ENCODE data around the gene NPIPB8. TPM values are rescaled to one million over a fixed set of nuclear protein-coding genes. Genes with fewer than 3 reads are reported as not detected.
A peak's percentile ranks its signal among the peaks of the same experiment; 100 is the strongest.
"Not testable (repeated sequence)": the region's sequence is repeated elsewhere in the genome, so short reads cannot be mapped to it uniquely, and the experiment has no call there.

NPIPB8 gene
- total RNA-seq, 1 donor from 2014 or later: not detected

DNA sequence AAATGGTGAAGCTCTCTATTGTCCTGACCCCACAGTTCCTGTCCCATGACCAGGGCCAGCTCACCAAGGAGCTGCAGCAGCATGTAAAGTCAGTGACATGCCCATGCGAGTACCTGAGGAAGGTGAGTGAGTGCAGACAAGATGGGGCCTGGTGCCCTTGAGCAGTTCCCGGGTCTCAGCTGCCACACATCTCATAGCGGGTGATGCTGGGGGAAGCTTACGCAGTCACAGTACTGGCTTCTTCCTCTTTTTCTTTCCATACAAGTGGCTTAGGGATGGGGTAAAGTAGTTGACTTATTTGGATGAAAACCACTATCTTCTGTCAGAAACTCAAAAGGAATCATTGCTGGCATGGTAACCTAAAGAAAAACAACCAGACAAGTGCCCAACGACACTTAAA is 494 bp downstream of the NPIPB8 start:
- not testable (repeated sequence) for DNase-seq (ENCODE audit: extremely low spot score, unreplicated experiment); H3K9me3 Mint-ChIP-seq (ENCODE audit: unreplicated experiment); H3K4me3 Mint-ChIP-seq (ENCODE audit: unreplicated experiment); H3K27me3 Mint-ChIP-seq (ENCODE audit: unreplicated experiment); H3K27ac Mint-ChIP-seq (ENCODE audit: unreplicated experiment); H3K4me1 Mint-ChIP-seq (ENCODE audit: unreplicated experiment); H3K36me3 Mint-ChIP-seq (ENCODE audit: unreplicated experiment)

DNA sequence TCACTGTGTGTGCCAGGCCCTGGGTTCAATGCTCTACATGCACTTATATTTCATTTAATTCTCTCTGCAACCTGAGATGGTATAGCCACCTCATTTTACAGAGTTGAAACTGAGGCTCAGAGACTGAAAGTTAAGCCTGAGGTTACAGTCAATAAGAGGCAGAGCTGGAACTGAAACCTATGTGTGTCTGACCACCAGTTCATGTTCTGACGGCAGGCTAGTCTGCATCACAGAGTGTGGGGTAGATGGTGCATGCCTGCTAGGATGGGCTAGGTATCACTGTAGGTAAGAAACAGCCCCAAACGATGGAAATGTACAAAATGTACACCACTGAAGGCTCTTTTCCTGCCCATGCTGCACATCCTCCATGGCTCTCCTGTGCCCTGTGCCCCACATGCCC is 2.1 kb downstream of the NPIPB8 start:
- not testable (repeated sequence) for H3K27me3 Mint-ChIP-seq (ENCODE audit: unreplicated experiment); DNase-seq (ENCODE audit: extremely low spot score, unreplicated experiment); H3K4me1 Mint-ChIP-seq (ENCODE audit: unreplicated experiment); H3K36me3 Mint-ChIP-seq (ENCODE audit: unreplicated experiment); H3K4me3 Mint-ChIP-seq (ENCODE audit: unreplicated experiment); H3K27ac Mint-ChIP-seq (ENCODE audit: unreplicated experiment); H3K9me3 Mint-ChIP-seq (ENCODE audit: unreplicated experiment)

GRCh38 chr16:28666264-28666663 is 28.4 kb downstream of the NPIPB8 start:
- DNase-seq (ENCODE audit: extremely low spot score, unreplicated experiment): peak; percentile 53
- not testable (repeated sequence) for H3K4me3 Mint-ChIP-seq (ENCODE audit: unreplicated experiment); H3K27ac Mint-ChIP-seq (ENCODE audit: unreplicated experiment); H3K4me1 Mint-ChIP-seq (ENCODE audit: unreplicated experiment); H3K9me3 Mint-ChIP-seq (ENCODE audit: unreplicated experiment); H3K36me3 Mint-ChIP-seq (ENCODE audit: unreplicated experiment); H3K27me3 Mint-ChIP-seq (ENCODE audit: unreplicated experiment)

GRCh38 chr16:28667480-28667879 is 29.6 kb downstream of the NPIPB8 start:
- not testable (repeated sequence) for H3K36me3 Mint-ChIP-seq (ENCODE audit: unreplicated experiment); H3K9me3 Mint-ChIP-seq (ENCODE audit: unreplicated experiment); H3K4me1 Mint-ChIP-seq (ENCODE audit: unreplicated experiment); H3K27ac Mint-ChIP-seq (ENCODE audit: unreplicated experiment); H3K4me3 Mint-ChIP-seq (ENCODE audit: unreplicated experiment); DNase-seq (ENCODE audit: extremely low spot score, unreplicated experiment); H3K27me3 Mint-ChIP-seq (ENCODE audit: unreplicated experiment)

GRCh38 chr16:28668199-28668598 is 30.3 kb downstream of the NPIPB8 start:
- H3K27ac Mint-ChIP-seq (ENCODE audit: unreplicated experiment); H3K9me3 Mint-ChIP-seq (ENCODE audit: unreplicated experiment); H3K27me3 Mint-ChIP-seq (ENCODE audit: unreplicated experiment); H3K4me1 Mint-ChIP-seq (ENCODE audit: unreplicated experiment); DNase-seq (ENCODE audit: extremely low spot score, unreplicated experiment); H3K4me3 Mint-ChIP-seq (ENCODE audit: unreplicated experiment); H3K36me3 Mint-ChIP-seq (ENCODE audit: unreplicated experiment): not testable (repeated sequence)

GRCh38 chr16:28688327-28688952 is 50.6 kb downstream of the NPIPB8 start:
- H3K27ac Mint-ChIP-seq (ENCODE audit: unreplicated experiment); H3K9me3 Mint-ChIP-seq (ENCODE audit: unreplicated experiment); H3K27me3 Mint-ChIP-seq (ENCODE audit: unreplicated experiment); H3K4me3 Mint-ChIP-seq (ENCODE audit: unreplicated experiment); H3K4me1 Mint-ChIP-seq (ENCODE audit: unreplicated experiment); H3K36me3 Mint-ChIP-seq (ENCODE audit: unreplicated experiment); DNase-seq (ENCODE audit: extremely low spot score, unreplicated experiment): not testable (repeated sequence)

DNA sequence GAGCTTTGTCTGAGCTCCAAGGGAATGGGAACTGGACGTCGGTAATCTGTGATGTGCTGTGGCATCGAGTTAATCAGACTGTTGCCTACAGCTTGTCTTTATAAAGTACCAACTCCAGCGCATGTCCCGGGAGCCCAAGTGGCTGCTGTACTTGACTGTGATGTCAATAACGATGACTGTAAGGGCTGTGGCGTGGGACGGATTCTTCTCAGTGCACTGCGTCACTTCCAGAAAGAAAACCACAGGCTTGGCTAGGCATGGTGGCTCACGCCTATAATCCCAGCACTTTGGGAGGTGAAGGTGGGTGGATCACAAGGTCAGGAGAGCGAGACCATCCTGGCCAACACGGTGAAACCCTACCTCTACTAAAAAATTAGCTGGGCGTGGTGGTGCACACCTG is 51.6 kb downstream of the NPIPB8 start:
- not testable (repeated sequence) for H3K27me3 Mint-ChIP-seq (ENCODE audit: unreplicated experiment); H3K4me3 Mint-ChIP-seq (ENCODE audit: unreplicated experiment); H3K27ac Mint-ChIP-seq (ENCODE audit: unreplicated experiment); DNase-seq (ENCODE audit: extremely low spot score, unreplicated experiment); H3K36me3 Mint-ChIP-seq (ENCODE audit: unreplicated experiment); H3K9me3 Mint-ChIP-seq (ENCODE audit: unreplicated experiment); H3K4me1 Mint-ChIP-seq (ENCODE audit: unreplicated experiment)

DNA sequence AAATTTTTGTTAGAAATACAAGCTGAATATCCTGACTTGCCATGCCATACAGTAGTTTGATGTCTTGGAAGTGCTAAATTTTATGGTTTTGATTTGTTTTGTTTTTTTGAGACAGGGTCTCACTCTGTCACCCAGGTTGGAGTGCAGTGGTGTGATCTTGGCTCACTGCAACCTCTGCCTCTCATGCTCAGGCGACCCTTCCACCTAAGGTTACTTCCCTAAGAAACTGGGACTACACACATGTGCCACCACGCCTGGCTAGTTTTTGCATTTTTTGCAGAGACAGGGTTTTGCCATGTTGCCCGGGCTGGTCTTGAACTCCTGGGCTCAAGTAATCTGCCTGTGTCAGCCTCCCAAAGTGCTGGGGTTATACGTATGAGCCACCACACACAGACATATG is 53.9 kb downstream of the NPIPB8 start:
- H3K27ac Mint-ChIP-seq (ENCODE audit: unreplicated experiment); DNase-seq (ENCODE audit: extremely low spot score, unreplicated experiment): not testable (repeated sequence)

DNA sequence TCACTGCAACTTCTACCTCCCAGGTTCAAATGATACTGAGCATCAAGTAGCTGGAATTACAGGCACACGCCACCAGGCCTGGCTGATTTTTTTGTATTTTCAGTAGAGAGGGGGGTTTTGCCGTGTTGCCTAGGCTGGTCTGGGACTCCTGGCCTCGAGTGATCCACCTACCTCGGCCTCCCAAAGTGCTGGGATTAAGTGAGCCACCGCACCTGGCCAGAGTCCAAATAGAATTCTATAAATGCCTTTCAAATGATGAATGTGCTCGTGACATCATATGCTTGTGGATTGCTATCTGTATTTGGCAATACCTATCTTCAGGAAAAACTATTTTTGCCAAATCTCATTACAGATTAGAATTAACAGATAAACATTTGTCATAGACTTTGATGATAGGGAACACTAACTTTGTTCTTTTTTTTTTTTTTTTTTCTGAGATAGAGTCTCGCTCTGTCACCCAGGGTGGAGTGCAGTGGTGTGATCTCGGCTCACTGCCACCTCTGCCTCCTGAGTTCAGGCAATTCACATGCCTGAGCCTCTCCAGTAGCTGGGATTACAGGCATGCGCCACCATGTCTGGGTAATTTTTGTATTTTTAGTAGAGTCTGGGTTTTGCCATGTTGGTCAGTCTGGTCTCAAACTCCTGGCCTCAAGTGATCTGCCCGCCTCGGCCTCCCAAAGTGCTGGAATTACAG is 55.5 kb downstream of the NPIPB8 start:
- not testable (repeated sequence) for H3K27me3 Mint-ChIP-seq (ENCODE audit: unreplicated experiment); H3K27ac Mint-ChIP-seq (ENCODE audit: unreplicated experiment); H3K4me1 Mint-ChIP-seq (ENCODE audit: unreplicated experiment); H3K4me3 Mint-ChIP-seq (ENCODE audit: unreplicated experiment); DNase-seq (ENCODE audit: extremely low spot score, unreplicated experiment); H3K36me3 Mint-ChIP-seq (ENCODE audit: unreplicated experiment); H3K9me3 Mint-ChIP-seq (ENCODE audit: unreplicated experiment)

More for the DNA sequence above, 53.9 kb downstream of the NPIPB8 start:
- not testable (repeated sequence) for H3K4me1 Mint-ChIP-seq (ENCODE audit: unreplicated experiment); H3K36me3 Mint-ChIP-seq (ENCODE audit: unreplicated experiment); H3K4me3 Mint-ChIP-seq (ENCODE audit: unreplicated experiment); H3K27me3 Mint-ChIP-seq (ENCODE audit: unreplicated experiment); H3K9me3 Mint-ChIP-seq (ENCODE audit: unreplicated experiment)

DNA sequence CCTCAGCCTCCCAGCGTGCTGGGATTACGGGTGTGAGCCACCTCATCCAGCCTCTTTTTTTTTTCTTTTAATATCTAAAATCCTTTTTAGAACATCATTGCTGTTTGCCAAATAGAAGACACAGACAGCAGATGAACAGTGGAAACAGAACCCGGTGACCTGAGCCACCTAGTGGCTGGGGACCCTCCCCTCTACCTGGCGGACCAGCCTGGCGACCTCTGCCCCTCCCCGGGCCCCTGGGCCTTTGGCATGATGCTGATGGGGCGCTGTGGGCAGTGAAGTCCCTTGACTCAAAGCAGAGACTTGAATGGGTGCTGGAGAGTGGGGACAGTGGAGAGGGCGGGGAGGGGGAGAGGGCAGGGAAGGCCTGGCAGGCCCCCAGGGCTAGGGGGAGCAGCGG is 61.9 kb downstream of the NPIPB8 start:
- not testable (repeated sequence) for DNase-seq (ENCODE audit: extremely low spot score, unreplicated experiment); H3K4me3 Mint-ChIP-seq (ENCODE audit: unreplicated experiment); H3K9me3 Mint-ChIP-seq (ENCODE audit: unreplicated experiment); H3K27ac Mint-ChIP-seq (ENCODE audit: unreplicated experiment); H3K4me1 Mint-ChIP-seq (ENCODE audit: unreplicated experiment); H3K27me3 Mint-ChIP-seq (ENCODE audit: unreplicated experiment); H3K36me3 Mint-ChIP-seq (ENCODE audit: unreplicated experiment)

GRCh38 chr16:28700349-28700748 is 62.5 kb downstream of the NPIPB8 start:
- not testable (repeated sequence) for H3K4me3 Mint-ChIP-seq (ENCODE audit: unreplicated experiment); H3K27ac Mint-ChIP-seq (ENCODE audit: unreplicated experiment); H3K36me3 Mint-ChIP-seq (ENCODE audit: unreplicated experiment); H3K9me3 Mint-ChIP-seq (ENCODE audit: unreplicated experiment); H3K27me3 Mint-ChIP-seq (ENCODE audit: unreplicated experiment); H3K4me1 Mint-ChIP-seq (ENCODE audit: unreplicated experiment); DNase-seq (ENCODE audit: extremely low spot score, unreplicated experiment)

- not testable (repeated sequence) for H3K36me3 Mint-ChIP-seq (ENCODE audit: unreplicated experiment); H3K4me3 Mint-ChIP-seq (ENCODE audit: unreplicated experiment); H3K27me3 Mint-ChIP-seq (ENCODE audit: unreplicated experiment); H3K9me3 Mint-ChIP-seq (ENCODE audit: unreplicated experiment); DNase-seq (ENCODE audit: extremely low spot score, unreplicated experiment); H3K4me1 Mint-ChIP-seq (ENCODE audit: unreplicated experiment); H3K27ac Mint-ChIP-seq (ENCODE audit: unreplicated experiment)
Observed at GRCh38 chr16:28701384-28701783, 63.5 kb downstream of the NPIPB8 start.
